PFSK-1 (cell line): ENCODE results near the gene C3orf52.

Source experiments
- FOXP2 ChIP-seq: optimal IDR thresholded peaks from 2 replicates; pipeline ENCODE3; 2011; ENCODE audit warnings: borderline replicate concordance, control low read depth, inconsistent platforms; ENCODE audit not compliant: insufficient read depth; ENCODE audit errors: extremely low read length, extremely low read depth
- POLR2AphosphoS5 ChIP-seq: IDR thresholded peaks from 2 replicates; pipeline ENCODE4 v1.6.1; 2012; ENCODE audit warnings: low read depth, mild to moderate bottlenecking, control low read depth, low read length, moderate library complexity
- SIN3A ChIP-seq: IDR thresholded peaks from 2 replicates; pipeline ENCODE4 v1.6.1; 2012; ENCODE audit warnings: mild to moderate bottlenecking, low read length, moderate library complexity, borderline replicate concordance; ENCODE audit not compliant: insufficient read depth
- TAF1 ChIP-seq: IDR thresholded peaks from 2 replicates; pipeline ENCODE4 v1.6.1; 2012; ENCODE audit warnings: low read length, control low read depth, borderline replicate concordance; ENCODE audit not compliant: insufficient read depth
- TF ChIP-seq, protein P1 (sequence below), 2 experiments: IDR thresholded peaks; 2 replicates each; pipeline versions ENCODE4 v1.6.1 to v1.8.0; 2011 to 2012; ENCODE audit warnings: low read depth in 2 of 2, low read length in 2 of 2, control low read depth in 1 of 2, inconsistent platforms in 1 of 2, mild to moderate bottlenecking in 1 of 2, moderate library complexity in 1 of 2; ENCODE audit not compliant: insufficient read depth in 1 of 2

DNA sequence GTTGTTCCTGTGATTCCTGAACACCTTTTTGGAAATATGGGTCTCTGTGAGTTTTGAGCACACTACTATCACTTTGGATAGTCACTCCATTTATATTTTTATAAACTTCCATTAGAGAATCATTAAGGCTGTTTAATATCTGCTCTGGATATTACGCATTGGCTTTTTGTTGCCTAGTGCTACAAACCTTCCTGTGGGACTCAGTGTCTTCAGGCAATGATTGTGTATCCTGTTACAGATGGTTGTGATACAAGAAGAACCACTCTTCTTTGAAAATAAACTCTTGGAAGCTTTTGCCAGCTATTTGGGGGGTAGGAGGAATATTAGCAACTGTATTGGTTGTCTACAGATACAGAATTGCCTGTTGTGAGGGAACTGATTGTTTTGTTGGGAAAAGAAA lies 31.2 kb downstream of the C3orf52 start:
- TF ChIP-seq SIN3A (no peak), TAF1 (no peak), POLR2AphosphoS5 (no peak), FOXP2 (no peak)
- TF ChIP-seq, protein P1, sequence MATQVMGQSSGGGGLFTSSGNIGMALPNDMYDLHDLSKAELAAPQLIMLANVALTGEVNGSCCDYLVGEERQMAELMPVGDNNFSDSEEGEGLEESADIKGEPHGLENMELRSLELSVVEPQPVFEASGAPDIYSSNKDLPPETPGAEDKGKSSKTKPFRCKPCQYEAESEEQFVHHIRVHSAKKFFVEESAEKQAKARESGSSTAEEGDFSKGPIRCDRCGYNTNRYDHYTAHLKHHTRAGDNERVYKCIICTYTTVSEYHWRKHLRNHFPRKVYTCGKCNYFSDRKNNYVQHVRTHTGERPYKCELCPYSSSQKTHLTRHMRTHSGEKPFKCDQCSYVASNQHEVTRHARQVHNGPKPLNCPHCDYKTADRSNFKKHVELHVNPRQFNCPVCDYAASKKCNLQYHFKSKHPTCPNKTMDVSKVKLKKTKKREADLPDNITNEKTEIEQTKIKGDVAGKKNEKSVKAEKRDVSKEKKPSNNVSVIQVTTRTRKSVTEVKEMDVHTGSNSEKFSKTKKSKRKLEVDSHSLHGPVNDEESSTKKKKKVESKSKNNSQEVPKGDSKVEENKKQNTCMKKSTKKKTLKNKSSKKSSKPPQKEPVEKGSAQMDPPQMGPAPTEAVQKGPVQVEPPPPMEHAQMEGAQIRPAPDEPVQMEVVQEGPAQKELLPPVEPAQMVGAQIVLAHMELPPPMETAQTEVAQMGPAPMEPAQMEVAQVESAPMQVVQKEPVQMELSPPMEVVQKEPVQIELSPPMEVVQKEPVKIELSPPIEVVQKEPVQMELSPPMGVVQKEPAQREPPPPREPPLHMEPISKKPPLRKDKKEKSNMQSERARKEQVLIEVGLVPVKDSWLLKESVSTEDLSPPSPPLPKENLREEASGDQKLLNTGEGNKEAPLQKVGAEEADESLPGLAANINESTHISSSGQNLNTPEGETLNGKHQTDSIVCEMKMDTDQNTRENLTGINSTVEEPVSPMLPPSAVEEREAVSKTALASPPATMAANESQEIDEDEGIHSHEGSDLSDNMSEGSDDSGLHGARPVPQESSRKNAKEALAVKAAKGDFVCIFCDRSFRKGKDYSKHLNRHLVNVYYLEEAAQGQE (IDR thresholded peaks at IDR 0.05; ENCODE audit: insufficient read depth in 1 of 2, low read depth in 2 of 2, low read length in 2 of 2), result no peak
